HG03159 (cell line): ENCODE measurements around the gene TMEM198.

Source experiments
- ATAC-seq: cut with Tn5 transposase; IDR thresholded peaks from one replicate; pipeline ENCODE4 v1.9.1; 2021; ENCODE audit warnings: mild to moderate bottlenecking, moderate library complexity; ENCODE audit not compliant: unreplicated experiment

The TMEM198 gene

DNA sequence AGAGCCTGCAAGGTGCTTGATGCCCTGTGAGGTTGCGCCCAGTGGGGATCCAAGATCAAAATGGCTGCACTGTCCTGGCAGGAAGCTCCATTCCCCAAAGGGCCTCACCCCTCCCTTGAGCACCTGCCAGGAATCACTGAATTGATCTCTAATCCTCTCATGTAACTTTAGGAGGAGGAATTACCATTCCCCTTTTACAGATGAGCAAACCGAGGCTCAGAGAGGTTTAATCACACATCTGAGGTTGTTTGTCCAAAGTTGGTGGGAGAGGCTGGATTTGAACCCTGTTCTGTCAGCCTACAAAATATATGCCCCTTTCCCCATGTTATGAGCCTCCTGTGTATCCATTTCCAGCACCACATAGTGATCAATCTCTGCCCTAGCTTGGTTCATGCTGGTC is 19.0 kb upstream of the TMEM198 start:
- ATAC-seq, result no peak

GRCh38 chr2:219525533-219526232 is 18.1 kb upstream of the TMEM198 start:
- no peak for ATAC-seq

DNA sequence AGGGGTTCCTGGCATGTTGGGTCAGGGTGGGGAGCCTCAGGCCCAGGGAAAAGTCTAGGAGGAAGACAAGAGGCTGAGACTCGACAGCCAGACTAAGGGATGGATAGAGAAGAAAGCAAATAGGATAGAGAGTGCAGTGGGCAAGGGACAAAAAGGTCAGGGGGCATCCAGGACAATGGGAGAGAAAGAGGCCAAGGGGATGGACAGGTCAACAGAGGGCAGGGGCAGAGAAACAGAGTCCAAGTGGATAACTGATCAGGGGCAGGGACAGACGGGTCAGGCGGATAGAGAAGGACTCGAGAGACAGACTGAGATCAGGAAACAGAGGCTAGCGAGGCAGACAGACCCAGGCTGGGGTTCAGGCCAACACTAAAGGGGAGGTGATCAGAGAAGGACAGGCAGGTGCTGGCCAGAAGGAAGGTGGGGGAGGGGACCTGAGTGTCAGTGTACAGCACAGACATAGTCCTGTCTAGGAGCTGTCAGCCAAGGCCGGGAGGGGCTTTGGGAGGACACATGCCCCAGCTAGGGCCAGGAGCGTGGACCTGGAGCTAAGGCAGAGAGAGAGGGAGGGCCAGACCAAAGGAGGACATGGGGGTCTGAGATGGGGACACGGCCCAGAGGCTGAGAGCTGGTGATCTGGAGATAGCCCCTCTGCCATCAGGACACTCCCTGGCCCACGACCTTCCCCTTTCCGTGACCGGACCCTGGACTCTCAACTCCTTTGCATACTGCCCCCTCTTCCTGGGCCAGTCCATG is 17.3 kb upstream of the TMEM198 start:
- no peak for ATAC-seq

GRCh38 chr2:219527076-219527394 is 16.8 kb upstream of the TMEM198 start:
- ATAC-seq, result no peak

DNA sequence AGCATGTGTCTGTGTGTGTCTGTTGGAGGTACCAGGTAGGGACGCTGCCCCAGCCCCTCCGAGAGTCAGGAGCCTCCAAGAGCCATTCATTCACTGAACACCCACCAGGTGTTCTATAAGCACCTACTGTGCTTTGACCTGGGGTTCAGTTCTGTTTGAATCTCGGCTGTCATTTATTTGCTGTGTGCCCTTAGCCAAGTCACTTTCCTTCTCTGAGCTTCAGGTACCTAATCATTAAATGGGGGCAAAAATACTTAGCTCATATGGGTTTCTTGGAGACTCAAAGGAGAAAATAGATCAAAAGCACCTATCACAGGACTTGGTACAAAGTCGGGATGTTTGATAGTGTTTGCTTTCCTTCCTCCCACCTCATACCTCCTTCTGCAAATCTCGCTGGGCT is 16.4 kb upstream of the TMEM198 start:
- ATAC-seq, result no peak

- peak; percentile 90 for ATAC-seq
Measured at GRCh38 chr2:219530048-219530963, 13.5 kb upstream of the TMEM198 start.

DNA sequence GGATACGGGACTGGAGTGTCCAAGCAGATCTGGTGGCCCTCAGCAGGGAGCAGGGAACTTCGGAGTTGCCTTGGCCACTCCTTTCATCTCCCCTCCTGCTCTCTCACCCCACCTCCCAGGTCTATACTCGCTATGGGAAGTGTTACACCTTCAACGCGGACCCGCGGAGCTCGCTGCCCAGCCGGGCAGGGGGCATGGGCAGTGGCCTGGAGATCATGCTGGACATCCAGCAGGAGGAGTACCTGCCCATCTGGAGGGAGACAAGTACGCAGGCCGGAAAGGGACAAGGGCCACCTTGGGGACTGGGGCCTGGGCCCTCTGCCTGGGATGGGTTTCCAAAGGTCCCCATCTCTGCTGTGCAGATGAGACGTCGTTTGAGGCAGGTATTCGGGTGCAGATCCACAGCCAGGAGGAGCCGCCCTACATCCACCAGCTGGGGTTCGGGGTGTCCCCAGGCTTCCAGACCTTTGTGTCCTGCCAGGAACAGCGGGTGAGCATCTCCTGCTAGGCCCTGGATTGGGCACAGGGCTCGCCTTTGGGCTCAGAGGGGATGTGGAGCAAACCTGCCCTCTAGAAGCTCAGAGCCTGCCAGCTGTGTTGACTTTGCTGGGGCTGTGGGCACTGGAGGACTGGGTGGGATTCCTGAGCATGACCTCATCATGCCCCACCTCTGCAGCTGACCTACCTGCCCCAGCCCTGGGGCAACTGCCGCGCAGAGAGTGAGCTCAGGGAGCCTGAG is 12.0 kb upstream of the TMEM198 start:
- ATAC-seq, result no peak

- ATAC-seq, result no peak
Measured at GRCh38 chr2:219532378-219532649, 11.5 kb upstream of the TMEM198 start.

DNA sequence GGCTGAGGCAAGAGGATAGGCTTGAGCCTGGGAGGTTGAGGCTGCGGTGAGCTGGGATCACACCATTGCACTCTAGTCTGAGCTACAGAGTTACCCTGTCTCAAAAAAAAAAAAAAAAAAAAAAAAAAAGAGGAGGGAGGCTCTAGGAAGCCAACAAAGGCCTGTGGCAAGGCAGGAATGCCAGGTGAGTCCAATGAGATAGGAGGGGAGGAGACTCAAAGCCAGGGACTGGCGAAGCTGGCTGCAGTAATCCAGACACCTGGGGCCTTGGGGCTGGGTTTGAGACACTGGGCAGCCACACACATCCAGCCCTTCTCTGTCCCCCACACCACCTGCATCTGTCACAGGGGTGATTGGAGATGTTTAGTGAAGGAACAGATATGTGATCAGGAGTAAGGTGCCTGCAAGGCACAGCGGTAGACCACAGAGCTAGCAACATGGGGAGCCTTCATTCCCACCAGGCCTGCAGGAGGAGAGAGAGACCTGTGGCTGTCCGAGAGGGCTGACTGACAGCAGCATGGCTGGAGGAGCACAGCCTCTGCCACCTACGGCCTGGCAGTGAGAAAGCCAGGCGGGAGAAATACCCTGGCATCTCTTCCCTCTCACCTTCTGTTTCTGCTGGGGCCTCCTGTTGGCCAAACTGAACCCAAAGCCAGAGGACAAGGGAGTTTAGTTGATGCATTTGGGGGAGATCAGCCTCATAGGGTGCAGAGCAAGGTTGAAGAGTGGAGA is 9.7 kb upstream of the TMEM198 start:
- ATAC-seq, result no peak

DNA sequence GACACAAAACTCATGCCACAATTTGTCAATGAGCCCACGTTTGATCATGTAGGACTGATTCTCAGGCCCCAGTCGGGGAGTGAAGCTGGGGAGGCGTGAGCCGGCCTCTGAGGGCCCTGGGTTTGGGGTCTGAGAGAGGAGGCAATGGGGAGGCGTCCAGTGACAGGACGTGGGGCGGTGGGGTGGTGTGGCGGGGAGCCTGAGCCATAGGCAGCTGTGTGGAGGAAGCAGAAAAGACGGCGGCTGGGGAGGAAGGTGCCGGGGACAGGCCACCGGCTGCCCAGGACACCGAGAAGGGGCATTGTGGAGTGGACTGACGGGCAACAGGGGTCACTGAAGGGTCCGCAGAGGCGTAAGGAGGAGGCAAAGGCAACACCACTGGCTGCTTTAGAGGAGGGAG is 7.4 kb upstream of the TMEM198 start:
- ATAC-seq, result no peak

- ATAC-seq, result no peak
Measured at GRCh38 chr2:219536967-219537366, 6.9 kb upstream of the TMEM198 start.

DNA sequence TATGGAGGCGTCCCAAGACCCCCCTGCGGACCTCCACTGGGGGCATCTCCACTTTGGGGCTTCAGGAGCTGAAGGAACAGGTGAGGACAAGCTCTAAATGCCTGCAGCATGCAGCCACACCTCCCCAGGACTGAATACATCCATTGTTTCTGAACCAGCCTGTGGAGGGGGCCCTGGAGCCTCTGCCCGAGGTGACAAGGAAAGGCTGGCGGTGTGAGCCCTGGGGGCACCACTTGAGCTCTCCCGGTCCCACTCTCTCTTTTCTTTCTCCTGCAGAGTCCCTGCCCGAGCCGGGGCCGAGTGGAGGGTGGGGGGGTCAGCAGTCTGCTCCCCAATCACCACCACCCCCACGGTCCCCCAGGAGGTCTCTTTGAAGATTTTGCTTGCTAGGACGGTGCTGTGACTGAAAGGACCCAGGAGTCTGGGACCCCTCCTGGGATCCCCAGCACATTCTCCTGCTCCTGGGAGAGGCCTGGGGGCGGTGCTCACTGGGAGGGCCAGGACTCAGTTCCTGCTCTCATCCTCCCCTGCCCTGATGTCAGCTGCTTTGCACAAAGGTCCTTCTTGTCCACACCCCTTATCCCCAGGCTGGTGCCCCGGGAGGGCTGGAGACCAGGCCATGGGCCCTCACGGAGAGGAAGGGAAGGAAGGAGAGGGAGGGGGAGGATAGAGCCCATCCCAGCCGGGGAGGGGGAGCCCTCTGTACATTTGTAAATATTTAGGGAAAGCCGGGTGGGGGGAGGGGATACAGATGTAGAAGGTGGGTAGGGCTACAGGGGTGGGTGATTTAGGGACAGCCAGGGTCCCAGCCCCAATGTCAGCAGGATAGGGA is 6.0 kb upstream of the TMEM198 start:
- no peak for ATAC-seq

DNA sequence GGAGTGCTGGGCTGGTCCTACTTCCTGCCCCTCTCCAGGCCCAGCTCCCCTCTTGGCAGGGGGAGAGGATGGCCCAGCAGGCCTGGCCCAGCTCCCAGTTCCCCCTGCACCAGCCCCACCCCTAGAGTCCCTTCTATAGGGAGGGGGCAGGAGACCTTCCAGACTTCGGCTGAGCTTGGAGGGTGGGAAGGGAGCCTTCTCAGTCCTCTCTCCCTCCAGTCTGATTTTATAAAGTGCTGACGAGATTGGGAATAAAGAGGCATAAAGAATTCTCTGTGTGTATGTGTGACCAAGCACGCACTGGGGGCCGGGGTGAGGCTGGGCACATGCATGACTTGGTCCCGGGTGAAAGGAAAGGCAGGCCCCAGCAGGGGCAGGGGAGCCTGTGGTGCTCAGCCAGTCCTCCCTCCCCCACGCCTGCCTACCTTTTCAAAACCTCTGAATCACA is 5.3 kb upstream of the TMEM198 start:
- no peak for ATAC-seq

- ATAC-seq, result no peak
Measured at GRCh38 chr2:219538956-219539788, 4.7 kb upstream of the TMEM198 start.

DNA sequence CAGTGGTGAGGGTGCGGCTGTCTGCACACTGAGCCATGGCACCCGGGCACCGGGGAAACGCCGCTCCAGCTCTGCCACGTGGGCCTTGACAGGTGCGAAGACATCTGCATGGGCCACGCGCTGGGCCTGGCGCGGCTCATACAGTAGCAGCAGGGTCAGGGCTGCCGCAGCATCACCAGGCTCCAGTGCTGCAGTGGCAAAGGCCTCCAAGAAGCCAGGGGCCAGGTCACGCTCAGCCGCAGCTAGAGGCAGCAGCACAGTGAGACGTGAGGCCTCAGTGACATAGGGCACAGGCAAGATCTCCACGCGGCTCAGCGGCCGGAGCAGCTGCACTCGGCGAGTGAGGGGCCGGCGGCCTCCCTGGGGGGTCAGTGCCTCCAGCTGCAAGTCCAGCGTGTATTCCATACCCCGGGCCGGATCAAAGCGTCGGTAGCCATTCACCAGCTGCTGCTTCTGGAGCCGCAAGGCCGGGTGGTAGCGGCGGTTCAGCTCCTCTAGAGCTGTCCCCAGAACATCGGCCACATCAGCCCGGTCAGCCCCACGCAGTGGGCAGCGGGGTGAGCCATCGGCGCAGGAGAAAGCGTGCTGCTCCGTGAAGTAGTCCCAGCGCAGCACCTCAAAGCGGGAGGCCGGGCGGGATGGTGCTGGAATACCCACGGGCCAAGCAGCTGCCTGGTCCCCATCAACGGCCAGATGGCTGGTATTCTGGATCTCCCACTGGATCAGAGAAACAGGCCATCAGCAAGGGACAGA is 3.7 kb upstream of the TMEM198 start:
- no peak for ATAC-seq

DNA sequence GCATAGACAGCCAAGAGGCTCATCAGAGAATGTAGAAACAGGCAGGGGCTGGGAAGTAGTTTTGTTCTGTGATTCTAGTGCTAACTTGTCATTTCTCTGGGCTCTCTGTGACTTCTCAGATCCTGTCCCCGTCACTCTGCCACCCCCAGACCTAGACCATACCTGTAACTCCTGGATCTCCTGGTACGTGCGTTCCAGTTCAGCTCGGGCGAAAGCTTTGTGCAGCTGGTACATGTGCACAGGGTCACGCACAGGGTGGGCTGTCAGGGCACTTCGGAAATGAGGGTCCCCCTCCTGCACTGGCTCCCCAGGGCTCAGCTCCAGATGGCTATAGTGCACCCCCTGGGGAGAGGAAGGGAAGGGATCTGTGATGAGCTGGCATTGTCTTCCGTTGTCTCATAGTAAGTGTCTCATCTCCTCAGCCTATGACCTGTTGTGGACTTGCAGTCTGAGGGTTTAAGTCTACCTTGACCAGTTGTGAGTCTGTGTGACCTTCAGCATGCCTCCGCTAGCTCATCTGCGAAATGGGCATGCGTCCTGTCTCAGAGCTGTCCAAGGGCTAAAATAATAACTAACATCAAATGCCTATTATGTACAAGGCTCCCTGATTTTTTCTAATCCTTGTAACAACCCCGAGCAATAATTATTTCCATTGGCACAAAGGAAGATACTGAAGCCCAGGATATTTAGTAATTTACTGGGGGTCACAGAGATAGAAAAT is 2.9 kb upstream of the TMEM198 start:
- no peak for ATAC-seq

DNA sequence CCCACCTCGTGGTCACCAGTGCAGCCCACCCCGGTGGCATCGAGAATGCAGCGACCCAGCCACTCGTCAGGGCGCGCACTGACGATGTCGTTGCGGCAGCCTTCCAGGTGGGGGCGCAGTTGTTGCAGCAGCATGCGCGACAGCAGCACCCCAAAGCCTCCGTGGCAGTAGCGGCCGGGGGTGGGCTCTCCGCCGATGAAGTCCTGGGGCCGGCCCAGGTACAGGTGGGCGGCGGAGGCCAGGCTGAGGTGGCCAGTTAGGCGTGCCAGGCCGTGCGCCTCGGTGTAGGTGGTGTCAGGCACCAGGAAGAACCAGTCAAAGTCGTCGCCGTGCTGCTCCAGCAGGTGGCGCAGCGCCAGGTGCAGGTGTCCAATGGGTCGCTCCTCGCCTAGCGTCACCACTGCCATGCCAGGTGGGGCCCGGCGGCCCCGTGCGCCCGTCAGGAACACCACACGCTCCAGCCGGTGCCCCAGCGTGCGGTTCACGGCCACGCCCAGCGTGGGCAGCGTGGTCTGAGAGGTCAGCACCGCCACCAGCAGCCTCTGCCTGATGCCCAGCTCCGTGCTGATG is 2.1 kb upstream of the TMEM198 start:
- peak; percentile 49 for ATAC-seq
